SHP77 treated with DMSO at 0.1 percent for 48 hours (cell line): ENCODE results near the gene FLT1.

Source experiments
- DNase-seq: peaks from one replicate; lab custom pipeline; 2025; lab: John Stamatoyannopoulos, UW

FLT1 gene

GRCh38 chr13:28384789-28385188 lies 110.1 kb downstream of the FLT1 start:
- no peak for DNase-seq

GRCh38 chr13:28380319-28380718 lies 114.6 kb downstream of the FLT1 start:
- no peak for DNase-seq

- no peak for DNase-seq
Measured at GRCh38 chr13:28379371-28380083, 115.4 kb downstream of the FLT1 start.

DNA sequence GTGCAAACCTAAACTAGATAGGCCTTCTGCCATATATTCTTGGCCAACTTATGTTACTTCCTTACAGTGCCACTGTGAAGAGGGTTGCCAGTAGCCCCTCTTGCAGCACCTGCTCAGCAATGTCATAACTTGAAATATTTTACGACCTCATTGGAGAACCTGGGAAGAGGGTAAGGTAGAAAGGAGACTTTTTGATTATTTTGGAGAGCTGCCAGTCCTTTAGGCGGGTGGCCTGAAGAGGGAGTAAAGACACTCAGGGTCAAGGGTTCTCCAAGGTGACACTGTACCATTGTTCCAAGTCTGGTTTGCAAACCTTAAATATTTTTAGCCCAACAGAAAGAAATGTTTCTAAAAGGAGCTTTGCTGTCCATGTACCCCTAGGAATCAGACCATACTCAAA lies 118.3 kb downstream of the FLT1 start:
- DNase-seq, result no peak

DNA sequence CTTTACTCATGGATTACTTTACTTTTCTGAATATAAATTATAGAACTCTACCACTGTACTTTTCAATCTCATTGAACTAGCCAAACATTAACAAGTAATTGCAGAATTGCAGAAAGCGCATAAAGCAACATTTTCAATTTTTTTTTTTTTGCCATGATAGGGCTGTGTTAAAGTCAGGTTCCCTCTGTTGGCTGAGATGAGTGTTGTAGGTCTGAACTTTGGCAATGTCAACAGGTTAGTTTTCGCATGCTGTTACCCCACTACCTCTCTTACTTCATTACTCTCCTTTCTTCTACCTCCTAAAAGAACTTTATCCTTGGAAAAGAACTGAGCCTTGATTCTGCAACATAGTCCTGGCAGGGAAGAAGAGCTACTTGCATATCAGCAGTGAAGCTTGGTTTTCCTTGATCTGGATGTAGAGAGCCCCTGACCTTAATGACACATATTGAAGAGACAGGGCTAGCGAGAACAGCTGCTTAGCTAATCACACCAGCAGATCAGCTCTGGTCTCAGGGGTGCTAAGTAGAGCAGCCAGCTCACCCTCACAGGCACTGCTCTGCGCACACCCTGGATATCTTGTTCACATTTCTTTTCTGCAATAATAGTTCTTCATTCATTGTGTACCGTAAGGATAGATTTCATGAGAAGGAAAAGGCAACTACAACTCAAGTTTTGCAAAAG lies 119.5 kb downstream of the FLT1 start:
- DNase-seq, result no peak

DNA sequence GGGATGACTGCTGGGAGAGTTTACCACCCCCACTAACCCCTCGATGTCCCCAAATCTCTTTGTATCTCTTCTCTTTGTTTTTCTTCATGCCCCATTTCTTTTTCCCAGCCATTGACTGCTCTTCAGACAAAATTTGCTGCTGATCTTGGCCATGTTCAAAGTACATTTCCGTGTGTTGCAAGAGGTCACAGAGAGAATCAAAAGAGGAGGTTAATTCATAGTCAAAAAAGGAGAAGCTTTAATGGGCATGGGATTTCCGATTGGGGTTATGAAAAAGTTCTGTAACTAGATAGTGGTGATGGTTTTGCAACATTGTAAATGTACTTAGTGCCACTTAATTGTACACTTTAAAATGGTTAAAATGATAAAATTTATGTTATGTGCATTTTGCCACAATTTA lies 121.1 kb downstream of the FLT1 start:
- DNase-seq, result no peak

- no peak for DNase-seq
Measured at GRCh38 chr13:28370448-28370847, 124.5 kb downstream of the FLT1 start.

DNA sequence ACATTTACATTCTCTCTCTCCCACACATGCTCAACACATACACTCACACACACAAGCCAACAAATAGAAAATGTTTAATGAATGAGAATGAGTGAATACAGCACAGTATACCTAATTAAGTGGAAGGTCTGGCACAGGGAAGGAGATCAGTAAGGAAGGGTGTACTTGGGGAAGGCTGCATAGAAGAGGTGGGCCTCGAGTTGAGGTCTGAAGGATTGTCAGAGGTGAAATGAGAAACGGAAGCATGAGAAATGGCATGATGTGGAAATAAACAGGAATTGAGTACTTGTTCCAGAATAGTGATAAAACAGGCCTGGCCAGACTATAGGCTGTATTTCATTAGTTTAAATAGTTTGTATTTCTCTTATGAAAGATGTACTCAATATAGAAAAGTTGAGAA lies 136.2 kb downstream of the FLT1 start:
- no peak for DNase-seq

DNA sequence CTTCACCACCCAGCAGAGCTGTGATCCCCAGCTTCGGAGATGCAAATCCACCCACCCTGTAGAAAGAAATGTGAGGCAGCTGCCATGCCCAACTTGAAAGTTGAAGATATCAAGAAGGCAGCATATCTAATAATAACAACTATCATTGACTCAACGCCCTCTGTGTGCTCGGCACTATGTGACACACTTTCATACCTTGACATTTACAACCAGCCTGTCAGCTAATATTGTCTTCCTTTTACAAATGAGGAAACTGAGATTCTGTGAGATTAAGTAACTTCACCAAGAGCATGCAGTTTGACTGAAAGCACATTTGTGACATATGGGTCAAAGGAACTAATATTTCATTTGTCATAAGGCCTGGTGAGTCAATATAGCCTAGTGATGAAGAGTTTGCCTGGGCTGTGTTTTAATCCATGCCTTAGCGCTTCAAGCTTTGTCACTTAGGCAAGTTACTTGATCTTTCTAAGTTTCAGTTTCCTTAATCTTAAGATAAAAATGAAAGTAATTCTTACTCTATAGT lies 137.0 kb downstream of the FLT1 start:
- DNase-seq, result no peak

DNA sequence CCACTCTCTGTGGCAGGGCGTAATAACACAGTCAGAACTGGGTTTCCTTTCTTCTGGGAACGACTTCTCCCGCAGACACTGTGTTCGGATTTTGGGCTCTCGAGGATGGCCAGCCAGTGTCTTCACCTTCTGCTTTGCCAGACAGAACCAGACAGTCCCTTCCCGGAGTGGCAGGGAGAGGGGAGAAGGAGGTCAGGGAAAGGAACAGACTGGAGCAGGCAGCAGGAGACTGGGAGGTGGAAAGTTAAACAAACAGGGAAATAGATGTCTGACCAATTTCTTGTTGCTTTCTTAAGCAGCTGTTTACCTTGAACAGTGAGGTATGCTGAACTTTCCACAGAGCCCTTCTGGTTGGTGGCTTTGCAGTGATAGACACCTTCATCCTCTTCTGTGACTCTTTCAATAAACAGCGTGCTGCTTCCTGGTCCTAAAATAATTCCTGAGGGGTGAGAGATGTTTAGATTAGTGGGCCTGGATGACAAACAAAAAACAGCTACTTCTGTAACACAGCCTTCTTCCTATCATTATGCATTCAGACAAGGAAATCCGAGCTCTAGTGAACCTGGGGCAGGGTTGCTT lies 137.6 kb downstream of the FLT1 start:
- DNase-seq, result no peak

GRCh38 chr13:28356561-28357021 lies 138.3 kb downstream of the FLT1 start:
- no peak for DNase-seq

- DNase-seq, result no peak
Measured at GRCh38 chr13:28355822-28356371, 139.0 kb downstream of the FLT1 start.

GRCh38 chr13:28355046-28355821 lies 139.7 kb downstream of the FLT1 start:
- DNase-seq, result no peak

DNA sequence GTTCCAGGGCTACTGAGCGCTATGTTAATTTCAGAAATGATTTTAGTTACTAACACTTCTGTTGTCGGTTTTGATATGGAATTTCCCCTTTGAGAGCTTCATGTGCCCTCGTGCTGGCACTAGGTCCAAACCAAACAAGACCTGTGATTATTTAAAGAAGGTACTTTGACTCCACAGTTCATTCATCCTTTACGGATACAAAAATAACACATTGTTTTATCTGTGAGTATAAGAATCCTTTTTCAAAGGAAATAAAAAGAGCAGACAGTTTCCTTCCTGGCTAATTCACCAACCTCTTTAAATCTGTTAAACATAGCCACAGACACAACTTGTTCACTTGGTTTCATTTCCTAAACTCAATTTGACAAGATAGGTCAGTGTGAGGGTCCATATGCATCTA lies 141.2 kb downstream of the FLT1 start:
- no peak for DNase-seq

- no peak for DNase-seq
Measured at GRCh38 chr13:28349907-28350654, 144.8 kb downstream of the FLT1 start.

DNA sequence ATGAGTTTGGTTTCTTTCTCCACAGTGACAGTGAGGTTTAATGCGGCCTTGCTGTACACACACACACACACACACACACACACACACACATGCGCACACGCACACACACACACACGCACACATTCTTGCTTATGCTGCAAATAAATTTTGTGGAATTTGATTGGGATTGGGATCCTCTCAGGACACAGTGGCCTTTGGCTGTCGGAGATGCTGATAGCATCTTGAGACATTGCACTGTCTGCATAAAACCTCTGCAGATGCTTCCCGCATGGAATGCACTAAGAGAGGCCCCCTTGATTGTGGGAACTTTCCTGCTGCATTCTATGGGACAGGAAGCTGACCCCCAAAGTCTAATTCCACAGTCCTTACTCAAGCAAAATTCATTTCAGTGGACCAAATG lies 145.6 kb downstream of the FLT1 start:
- no peak for DNase-seq

- DNase-seq, result no peak
Measured at GRCh38 chr13:28347456-28348371, 147.2 kb downstream of the FLT1 start.

DNA sequence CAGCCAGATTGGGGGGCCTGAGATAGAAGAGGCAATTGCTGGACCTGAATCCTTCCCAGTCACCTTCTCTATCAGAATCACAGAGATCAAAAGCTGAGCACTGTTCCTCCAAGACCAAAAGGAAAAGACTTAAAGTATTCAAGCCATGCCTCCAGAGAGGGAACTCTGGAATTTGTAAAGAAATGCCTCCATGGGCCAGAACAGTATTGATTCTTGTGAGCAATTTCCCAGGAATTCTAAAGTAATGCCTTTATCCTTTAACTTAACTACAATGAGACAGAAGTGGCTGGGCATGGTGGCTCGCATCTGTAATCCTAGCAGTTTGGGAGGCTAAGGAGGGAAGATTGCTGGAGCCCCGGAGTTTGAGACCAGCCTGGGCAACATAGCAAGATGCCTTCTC lies 148.8 kb downstream of the FLT1 start:
- DNase-seq, result no peak

- DNase-seq, result no peak
Measured at GRCh38 chr13:28344163-28344562, 150.8 kb downstream of the FLT1 start.

- no peak for DNase-seq
Measured at GRCh38 chr13:28342251-28342650, 152.7 kb downstream of the FLT1 start.
